K562 (cell line): ENCODE data around the gene IGDCC3. TPM values are rescaled to one million over a fixed set of nuclear protein-coding genes. Genes with fewer than 3 reads are reported as not detected.

Experiments
- ATAC-seq: fragments of 200-7000 bp; cut with Tn5 transposase; 3 replicates; pipeline ENCODE4 v1.9.1; 2020; ENCODE audit warnings: moderate library complexity
- BruUV-seq: library from RNA; stranded (reverse); fragments of 400-500 nt; replicated peaks from 2 replicates; lab custom pipeline; 2021; lab: Mats Ljungman, UMichigan
- CTCF ChIA-PET: fragments of 300-600 bp; formaldehyde crosslinking; extraction: SDS; loops from one replicate; lab custom pipeline; 2021; ENCODE audit warnings: low intra/inter-chr PET ratio; lab: Yijun Ruan, JAX
- POLR2A ChIA-PET: fragments of 300-600, 350-650 bp; sonication (Branson Sonifier 250); formaldehyde crosslinking; extraction: SDS; loops from one replicate; lab custom pipeline; 2021; ENCODE audit warnings: antibody characterized with exemption, inconsistent platforms; lab: Yijun Ruan, JAX
- DNase-seq, 4 experiments: peaks; one replicate each; pipeline versions ENCODE4 v3.0.0 to v3.0.0-alpha.2; 2011 to 2018; ENCODE audit warnings: low spot score in 3 of 4, mixed read lengths in 3 of 4; ENCODE audit errors: extremely low read depth in 1 of 4
- FAIRE-seq: peaks from 2 replicates; lab custom pipeline; 2011; peaks lifted over from hg19 to GRCh38; lab: Jason Lieb, UNC
- H2AFZ ChIP-seq: 2 replicates; pipeline ENCODE4 v1.6.0; 2011; ENCODE audit warnings: low read depth, low read length, control low read depth, inconsistent platforms
- H3K27ac ChIP-seq: fragments of 200-600 bp; 3 replicates; pipeline ENCODE4 v1.8.0; 2011; ENCODE audit warnings: low read depth, mild to moderate bottlenecking, control low read depth, inconsistent platforms, low read length, moderate library complexity, mixed read lengths; ENCODE audit errors: extremely low read depth
- H3K27me3 ChIP-seq, 2 experiments: fragments of 300-600 bp in 1 of 2; 2 replicates in 1 of 2; 3 replicates in 1 of 2; pipeline versions ENCODE4 v1.6.0 to v1.8.0; 2011; ENCODE audit warnings: inconsistent platforms in 2 of 2, low read length in 2 of 2, mild to moderate bottlenecking in 1 of 2, mixed read lengths in 1 of 2, moderate library complexity in 1 of 2; ENCODE audit not compliant: control insufficient read depth in 2 of 2, insufficient read depth in 2 of 2
- H3K36me3 ChIP-seq: fragments of 300-600 bp; 3 replicates; pipeline ENCODE4 v1.8.0; 2011; ENCODE audit warnings: mild to moderate bottlenecking, low read length, inconsistent platforms; ENCODE audit not compliant: control insufficient read depth, insufficient read depth
- H3K4me1 ChIP-seq, 2 experiments: fragments of 200-600 bp in 1 of 2; replicated peaks in 1 of 2; 2 replicates in 1 of 2; 3 replicates in 1 of 2; pipeline versions ENCODE4 v1.5.1 to v1.8.0; 2011; ENCODE audit warnings: inconsistent platforms in 2 of 2, low read length in 2 of 2, mild to moderate bottlenecking in 1 of 2, mixed read lengths in 1 of 2, moderate library complexity in 1 of 2; ENCODE audit not compliant: control insufficient read depth in 2 of 2, insufficient read depth in 2 of 2
- H3K4me2 ChIP-seq: 2 replicates; pipeline ENCODE4 v1.6.1; 2011; ENCODE audit warnings: low read length, control low read depth, inconsistent platforms, mixed read lengths; ENCODE audit not compliant: insufficient read depth
- H3K4me3 ChIP-seq: fragments of 200-600 bp; sonication (generic), shearing (Covaris generic); 2 replicates; pipeline ENCODE4 v1.5.1; 2016; ENCODE audit warnings: control low read depth, inconsistent platforms
- H3K79me2 ChIP-seq: fragments of 200-600 bp; 3 replicates; pipeline ENCODE4 v1.8.0; 2011; ENCODE audit warnings: low read length, inconsistent platforms; ENCODE audit not compliant: control insufficient read depth, insufficient read depth
- H3K9ac ChIP-seq, 2 experiments: 2 replicates each; pipeline versions ENCODE4 v1.6.0 to v1.6.1; 2011; ENCODE audit warnings: low read depth in 2 of 2, low read length in 2 of 2, control low read depth in 1 of 2, inconsistent platforms in 1 of 2, mild to moderate bottlenecking in 1 of 2, mixed read lengths in 1 of 2; ENCODE audit not compliant: insufficient read depth in 1 of 2
- H3K9me1 ChIP-seq: one replicate; pipeline ENCODE4 v1.6.0; 2011; ENCODE audit warnings: inconsistent platforms, mild to moderate bottlenecking, low read length, moderate library complexity; ENCODE audit not compliant: control insufficient read depth, insufficient read depth
- H3K9me3 ChIP-seq: replicated peaks from 2 replicates; pipeline ENCODE4 v1.5.1; 2011; ENCODE audit warnings: low read depth, low read length, inconsistent platforms; ENCODE audit not compliant: control insufficient read depth, insufficient read depth
- H4K20me1 ChIP-seq: replicated peaks from 2 replicates; pipeline ENCODE4 v1.6.1; 2011; ENCODE audit warnings: low read length, inconsistent platforms, mixed read lengths; ENCODE audit not compliant: control insufficient read depth, insufficient read depth
- ELF1 ChIP-seq: fragments of 200-800 bp; sonication (Bioruptor generic); IDR thresholded peaks from 2 replicates; pipeline ENCODE4 v1.6.1; 2016; ENCODE audit warnings: missing genetic modification characterization, missing compliant biosample characterization
- FOXM1 ChIP-seq, 2 experiments: fragments of 450-650 bp in 1 of 2; sonication (generic) in 1 of 2; formaldehyde crosslinking in 1 of 2; IDR thresholded peaks; 2 replicates each; pipeline versions ENCODE4 v1.6.1 to v1.9.0; 2017 to 2022; ENCODE audit warnings: low read depth in 2 of 2, mild to moderate bottlenecking in 2 of 2, missing genetic modification reagents in 1 of 2, moderate library complexity in 1 of 2
- ILK ChIP-seq: fragments of 450-650 bp; IDR thresholded peaks from 2 replicates; pipeline ENCODE4 v1.6.1; 2016; ENCODE audit warnings: missing genetic modification characterization, low read depth, mild to moderate bottlenecking, missing compliant biosample characterization, moderate library complexity, borderline replicate concordance
- KDM5B ChIP-seq: fragments of 200-600 bp; sonication (generic); IDR thresholded peaks from 2 replicates; pipeline ENCODE4 v1.6.1; 2012; ENCODE audit warnings: low read depth, mild to moderate bottlenecking, moderate library complexity, low read length, control low read depth, inconsistent platforms; ENCODE audit not compliant: insufficient replicate concordance
- PRPF4 ChIP-seq: fragments of 200-400 bp; formaldehyde crosslinking; IDR thresholded peaks from one replicate; pipeline ENCODE4 v1.6.1; 2017; ENCODE audit warnings: low read length, low read depth, mild to moderate bottlenecking; ENCODE audit not compliant: insufficient read depth, poor library complexity, severe bottlenecking
- SIX5 ChIP-seq, 2 experiments: IDR thresholded peaks; 2 replicates each; pipeline ENCODE4 v1.6.1; 2011; ENCODE audit warnings: low read length in 2 of 2, borderline replicate concordance in 1 of 2, low read depth in 1 of 2, mild to moderate bottlenecking in 1 of 2, moderate library complexity in 1 of 2; ENCODE audit not compliant: insufficient read depth in 1 of 2
- ZFP1 ChIP-seq: fragments of 450-650 bp; formaldehyde crosslinking; IDR thresholded peaks from 2 replicates; pipeline ENCODE4 v1.4.0; 2020; ENCODE audit warnings: mild to moderate bottlenecking, mixed read lengths
- WGBS: fragments of 100-300 bp; shearing (Covaris generic); methylation state at CpG from one replicate; pipeline ENCODE4 v1.1.6; 2016; ENCODE audit warnings: low coverage, mixed read lengths; ENCODE audit not compliant: insufficient coverage; ENCODE audit errors: missing lambda C conversion rate; 5-methylcytosine and 5-hydroxymethylcytosine counted together
- in situ Hi-C: fragments of 300-500 bp; cut with MboI; formaldehyde crosslinking; loops from 4 replicates; pipeline ENCODE4 v1.15.0; 2018; ENCODE audit warnings: inconsistent platforms, mixed read lengths
- intact Hi-C: fragments of 100-400 bp; cut with micrococcal nuclease; formaldehyde crosslinking; loops from 2 replicates; pipeline ENCODE4 v1.14.2; 2022
- polyA plus RNA-seq, 8 experiments: library from polyadenylated mRNA; depleted of rRNA in 4 of 8; stranded (reverse) in 5 of 8; unstranded in 3 of 8; fragments of >200 nt; fragmentation: Nextera tagmentation in 2 of 8; fragmentation: Illumina TruSeq in 1 of 8; extraction: Ambion mirVana in 2 of 8; extraction: Trizol in 1 of 8; gene quantifications; 2 replicates each; pipeline versions ENCODE4 v1.2.1 to v1.2.3, GENCODE V29; 2011 to 2014; ENCODE audit warnings: inconsistent platforms in 1 of 8, missing spikeins in 1 of 8
- total RNA-seq, 7 experiments: library from RNA; depleted of rRNA in 6 of 7; stranded (reverse); fragments of >200 nt in 6 of 7; fragmentation: Illumina TruSeq in 2 of 7; extraction: Trizol in 2 of 7; gene quantifications; 2 replicates each; pipeline versions ENCODE4 v1.2.1 to v1.2.3, GENCODE V29; 2011 to 2021; ENCODE audit warnings: low replicate concordance in 1 of 7
- TF ChIP-seq, protein P1 (sequence below): fragments of 250-450 bp; sonication (Bioruptor Pico); IDR thresholded peaks from 2 replicates; pipeline ENCODE4 v1.4.0; 2020; ENCODE audit warnings: mild to moderate bottlenecking, moderate library complexity, borderline replicate concordance
- TF ChIP-seq, protein P2 (sequence below): IDR thresholded peaks from 2 replicates; pipeline ENCODE4 v1.6.1; 2014; ENCODE audit warnings: antibody characterized with exemption
- TF ChIP-seq, protein P3 (sequence below), 2 experiments: fragments of 150-350 bp in 1 of 2; IDR thresholded peaks; 2 replicates each; pipeline ENCODE4 v1.6.1; 2012 to 2016; ENCODE audit warnings: low read depth in 2 of 2, low read length in 2 of 2, mild to moderate bottlenecking in 1 of 2, moderate library complexity in 1 of 2
- TF ChIP-seq, protein P4 (sequence below): fragments of 250-450 bp; sonication (Bioruptor Pico); IDR thresholded peaks from 2 replicates; pipeline ENCODE4 v1.6.1; 2021; ENCODE audit warnings: mild to moderate bottlenecking

Gene IGDCC3
- total and polyA plus RNA-seq, 9 of the 15 experiments (the other 6 are each of a cell fraction or from before 2014, with no cell fraction given) = not detected

DNA sequence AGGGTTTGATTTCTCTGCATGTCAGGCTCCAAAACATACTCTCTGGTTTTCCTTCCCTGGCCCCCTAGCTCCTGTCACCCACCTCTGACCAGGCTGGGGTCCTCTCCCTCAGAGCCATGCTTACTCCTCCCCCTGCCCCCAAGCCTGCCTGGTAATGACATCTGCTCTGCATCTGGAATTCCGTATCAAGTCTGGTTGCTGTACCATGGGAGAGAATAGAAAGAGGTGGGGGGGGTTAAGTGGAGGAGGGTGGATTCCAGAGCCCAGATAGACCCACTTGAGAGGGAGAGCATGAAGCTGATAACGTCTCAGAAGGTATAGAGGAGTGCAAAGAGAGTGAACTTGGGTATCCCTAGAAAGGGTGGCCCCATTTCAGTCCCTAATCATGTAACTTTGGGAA, 40.8 kb upstream of the IGDCC3 start:
- peaks cover 18 to 41% of the 10 kb centered on the region in 2 experiments; a peak in 3 of 5 replicates for H3K27me3 ChIP-seq
- no peak for ATAC-seq
- POLR2A ChIA-PET = interaction anchor here (0.6 to 2.3 kb wide), 3 partner anchors 9 to 113 kb away, joined by 3 to 8 read pairs (median 3); partner anchors contain the start of gene RNU5B-1
- no peak for TF ChIP-seq PRPF4
- no peak for TF ChIP-seq KDM5B
- no peak for TF ChIP-seq ELF1 (tag)
- TF ChIP-seq, protein P1, sequence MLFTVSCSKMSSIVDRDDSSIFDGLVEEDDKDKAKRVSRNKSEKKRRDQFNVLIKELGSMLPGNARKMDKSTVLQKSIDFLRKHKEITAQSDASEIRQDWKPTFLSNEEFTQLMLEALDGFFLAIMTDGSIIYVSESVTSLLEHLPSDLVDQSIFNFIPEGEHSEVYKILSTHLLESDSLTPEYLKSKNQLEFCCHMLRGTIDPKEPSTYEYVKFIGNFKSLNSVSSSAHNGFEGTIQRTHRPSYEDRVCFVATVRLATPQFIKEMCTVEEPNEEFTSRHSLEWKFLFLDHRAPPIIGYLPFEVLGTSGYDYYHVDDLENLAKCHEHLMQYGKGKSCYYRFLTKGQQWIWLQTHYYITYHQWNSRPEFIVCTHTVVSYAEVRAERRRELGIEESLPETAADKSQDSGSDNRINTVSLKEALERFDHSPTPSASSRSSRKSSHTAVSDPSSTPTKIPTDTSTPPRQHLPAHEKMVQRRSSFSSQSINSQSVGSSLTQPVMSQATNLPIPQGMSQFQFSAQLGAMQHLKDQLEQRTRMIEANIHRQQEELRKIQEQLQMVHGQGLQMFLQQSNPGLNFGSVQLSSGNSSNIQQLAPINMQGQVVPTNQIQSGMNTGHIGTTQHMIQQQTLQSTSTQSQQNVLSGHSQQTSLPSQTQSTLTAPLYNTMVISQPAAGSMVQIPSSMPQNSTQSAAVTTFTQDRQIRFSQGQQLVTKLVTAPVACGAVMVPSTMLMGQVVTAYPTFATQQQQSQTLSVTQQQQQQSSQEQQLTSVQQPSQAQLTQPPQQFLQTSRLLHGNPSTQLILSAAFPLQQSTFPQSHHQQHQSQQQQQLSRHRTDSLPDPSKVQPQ (CRISPR knock-in tag) = no peak
- TF ChIP-seq, protein P2, sequence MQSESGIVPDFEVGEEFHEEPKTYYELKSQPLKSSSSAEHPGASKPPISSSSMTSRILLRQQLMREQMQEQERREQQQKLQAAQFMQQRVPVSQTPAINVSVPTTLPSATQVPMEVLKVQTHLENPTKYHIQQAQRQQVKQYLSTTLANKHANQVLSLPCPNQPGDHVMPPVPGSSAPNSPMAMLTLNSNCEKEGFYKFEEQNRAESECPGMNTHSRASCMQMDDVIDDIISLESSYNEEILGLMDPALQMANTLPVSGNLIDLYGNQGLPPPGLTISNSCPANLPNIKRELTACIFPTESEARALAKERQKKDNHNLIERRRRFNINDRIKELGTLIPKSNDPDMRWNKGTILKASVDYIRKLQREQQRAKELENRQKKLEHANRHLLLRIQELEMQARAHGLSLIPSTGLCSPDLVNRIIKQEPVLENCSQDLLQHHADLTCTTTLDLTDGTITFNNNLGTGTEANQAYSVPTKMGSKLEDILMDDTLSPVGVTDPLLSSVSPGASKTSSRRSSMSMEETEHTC = no peak
- no peak for TF ChIP-seq ILK
- TF ChIP-seq, protein P3, sequence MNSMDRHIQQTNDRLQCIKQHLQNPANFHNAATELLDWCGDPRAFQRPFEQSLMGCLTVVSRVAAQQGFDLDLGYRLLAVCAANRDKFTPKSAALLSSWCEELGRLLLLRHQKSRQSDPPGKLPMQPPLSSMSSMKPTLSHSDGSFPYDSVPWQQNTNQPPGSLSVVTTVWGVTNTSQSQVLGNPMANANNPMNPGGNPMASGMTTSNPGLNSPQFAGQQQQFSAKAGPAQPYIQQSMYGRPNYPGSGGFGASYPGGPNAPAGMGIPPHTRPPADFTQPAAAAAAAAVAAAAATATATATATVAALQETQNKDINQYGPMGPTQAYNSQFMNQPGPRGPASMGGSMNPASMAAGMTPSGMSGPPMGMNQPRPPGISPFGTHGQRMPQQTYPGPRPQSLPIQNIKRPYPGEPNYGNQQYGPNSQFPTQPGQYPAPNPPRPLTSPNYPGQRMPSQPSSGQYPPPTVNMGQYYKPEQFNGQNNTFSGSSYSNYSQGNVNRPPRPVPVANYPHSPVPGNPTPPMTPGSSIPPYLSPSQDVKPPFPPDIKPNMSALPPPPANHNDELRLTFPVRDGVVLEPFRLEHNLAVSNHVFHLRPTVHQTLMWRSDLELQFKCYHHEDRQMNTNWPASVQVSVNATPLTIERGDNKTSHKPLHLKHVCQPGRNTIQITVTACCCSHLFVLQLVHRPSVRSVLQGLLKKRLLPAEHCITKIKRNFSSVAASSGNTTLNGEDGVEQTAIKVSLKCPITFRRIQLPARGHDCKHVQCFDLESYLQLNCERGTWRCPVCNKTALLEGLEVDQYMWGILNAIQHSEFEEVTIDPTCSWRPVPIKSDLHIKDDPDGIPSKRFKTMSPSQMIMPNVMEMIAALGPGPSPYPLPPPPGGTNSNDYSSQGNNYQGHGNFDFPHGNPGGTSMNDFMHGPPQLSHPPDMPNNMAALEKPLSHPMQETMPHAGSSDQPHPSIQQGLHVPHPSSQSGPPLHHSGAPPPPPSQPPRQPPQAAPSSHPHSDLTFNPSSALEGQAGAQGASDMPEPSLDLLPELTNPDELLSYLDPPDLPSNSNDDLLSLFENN (IDR thresholded peaks at IDR 0.05; ENCODE audit: low read depth in 2 of 2, low read length in 2 of 2) = no peak
- TF ChIP-seq, protein P4, sequence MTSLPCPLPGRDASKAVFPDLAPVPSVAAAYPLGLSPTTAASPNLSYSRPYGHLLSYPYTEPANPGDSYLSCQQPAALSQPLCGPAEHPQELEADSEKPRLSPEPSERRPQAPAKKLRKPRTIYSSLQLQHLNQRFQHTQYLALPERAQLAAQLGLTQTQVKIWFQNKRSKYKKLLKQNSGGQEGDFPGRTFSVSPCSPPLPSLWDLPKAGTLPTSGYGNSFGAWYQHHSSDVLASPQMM (CRISPR knock-in tag) = no peak
- TF ChIP-seq ZFP1 (CRISPR knock-in tag) = no peak
- TF ChIP-seq FOXM1 (IDR thresholded peaks at IDR 0.05; ENCODE audit: low read depth) = no peak
- TF ChIP-seq FOXM1 (CRISPR knock-in tag; IDR thresholded peaks at IDR 0.05; ENCODE audit: low read depth) = no peak
- no peak for TF ChIP-seq SIX5 (IDR thresholded peaks at IDR 0.05; ENCODE audit: borderline replicate concordance in 1 of 2, insufficient read depth in 1 of 2, low read depth in 1 of 2, low read length in 2 of 2)

More for the DNA sequence above, 40.8 kb upstream of the IGDCC3 start:
- no peak overlapping the region for H3K9ac ChIP-seq
- H3K4me3 ChIP-seq = no peak overlapping the region
- WGBS = 3% methylated on average over 2 of the region's 2 CpGs
- H2AFZ ChIP-seq = no peak overlapping the region
- H4K20me1 ChIP-seq = 0 out of 2 replicates have a peak, but pooled peaks cover 7% of the 10 kb centered on the region
- H3K4me1 ChIP-seq = peaks cover 19 to 30% of the 10 kb centered on the region in 2 experiments; a peak in 4 of 5 replicates
- no peak overlapping the region for H3K4me2 ChIP-seq
- in situ Hi-C loops = no loop called here
- no peaks in the 10 kb centered on the region for H3K36me3 ChIP-seq
- no peaks in the 10 kb centered on the region for H3K79me2 ChIP-seq
- DNase-seq (no peak), FAIRE-seq (no peak)
- no peaks in the 10 kb centered on the region for H3K9me3 ChIP-seq
- no peak overlapping the region for H3K27ac ChIP-seq
- intact Hi-C loops = no loop called here
- BruUV-seq = no TSS peak
- no peaks in the 10 kb centered on the region for H3K9me1 ChIP-seq
- CTCF ChIA-PET = no interaction called here
